ENCODE results near the gene RARS2.
"Not testable (repeated sequence)": the region's sequence is repeated elsewhere in the genome, so short reads cannot be mapped to it uniquely, and the experiment has no call there.

GRCh38 chr6:87489326-87489725 is 100.5 kb downstream of the RARS2 start:
- not testable (repeated sequence) for TF ChIP-seq CTCF (conservative IDR thresholded peaks at IDR 0.05 in 1 of 2, IDR thresholded peaks at IDR 0.05 in 1 of 2; ENCODE audit: low read depth in 1 of 2, low read length in 2 of 2); EZH2 (IDR thresholded peaks at IDR 0.05; ENCODE audit: low read length, missing control alignments)
